HG02938 (cell line): ENCODE results near the gene LARGE1.

Experiments
- ATAC-seq: cut with Tn5 transposase; IDR thresholded peaks from one replicate; pipeline ENCODE4 v1.9.1; 2021; ENCODE audit warnings: mild to moderate bottlenecking, moderate library complexity; ENCODE audit not compliant: unreplicated experiment

Gene LARGE1

GRCh38 chr22:33886696-33887095, 33.6 kb downstream of the LARGE1 start:
- no peak for ATAC-seq

GRCh38 chr22:33884829-33885228, 35.4 kb downstream of the LARGE1 start:
- ATAC-seq = no peak

- ATAC-seq = no peak
These were observed 36.1 kb downstream of the LARGE1 start for GRCh38 chr22:33883961-33884808.

GRCh38 chr22:33883561-33883960, 36.7 kb downstream of the LARGE1 start:
- no peak for ATAC-seq

GRCh38 chr22:33882991-33883390, 37.3 kb downstream of the LARGE1 start:
- no peak for ATAC-seq

- ATAC-seq = no peak
These were observed 39.3 kb downstream of the LARGE1 start for GRCh38 chr22:33880986-33881385.

GRCh38 chr22:33879796-33880195, 40.5 kb downstream of the LARGE1 start:
- no peak for ATAC-seq

- no peak for ATAC-seq
These were observed 45.0 kb downstream of the LARGE1 start for GRCh38 chr22:33875316-33875715.

- ATAC-seq = no peak
These were observed 46.1 kb downstream of the LARGE1 start for GRCh38 chr22:33874206-33874605.

GRCh38 chr22:33873666-33874065, 46.6 kb downstream of the LARGE1 start:
- no peak for ATAC-seq

- ATAC-seq = no peak
These were observed 47.1 kb downstream of the LARGE1 start for GRCh38 chr22:33873186-33873585.

- ATAC-seq = no peak
These were observed 48.3 kb downstream of the LARGE1 start for GRCh38 chr22:33871935-33872334.

GRCh38 chr22:33869946-33870345, 50.3 kb downstream of the LARGE1 start:
- no peak for ATAC-seq

- ATAC-seq = no peak
These were observed 52.3 kb downstream of the LARGE1 start for GRCh38 chr22:33867971-33868370.

- ATAC-seq = no peak
These were observed 53.0 kb downstream of the LARGE1 start for GRCh38 chr22:33867118-33867866.

- ATAC-seq = no peak
These were observed 53.8 kb downstream of the LARGE1 start for GRCh38 chr22:33866511-33866910.

GRCh38 chr22:33865996-33866395, 54.3 kb downstream of the LARGE1 start:
- ATAC-seq = no peak

GRCh38 chr22:33865248-33865647, 55.0 kb downstream of the LARGE1 start:
- ATAC-seq = no peak

GRCh38 chr22:33864723-33865130, 55.5 kb downstream of the LARGE1 start:
- no peak for ATAC-seq

GRCh38 chr22:33861216-33861875, 58.9 kb downstream of the LARGE1 start:
- ATAC-seq = no peak

GRCh38 chr22:33860386-33860785, 59.9 kb downstream of the LARGE1 start:
- no peak for ATAC-seq

GRCh38 chr22:33859311-33859710, 61.0 kb downstream of the LARGE1 start:
- no peak for ATAC-seq
